OCI-LY3 (cell line): ENCODE results near the gene EHD2.
"Not testable (repeated sequence)": the region's sequence is repeated elsewhere in the genome, so short reads cannot be mapped to it uniquely, and the experiment has no call there.

Experiments used
- H2AFZ ChIP-seq: fragments of 200-600, 300-600 bp; shearing (Covaris generic); 2 replicates; pipeline ENCODE4 v1.6.0; 2014; ENCODE audit warnings: antibody characterized with exemption, low read depth, low read length
- H3K27ac ChIP-seq: fragments of 200-600, 300-600 bp; sonication (generic); 2 replicates; pipeline ENCODE4 v1.5.1; 2014; ENCODE audit warnings: mild to moderate bottlenecking, low read length, moderate library complexity, mixed read lengths
- H3K27me3 ChIP-seq: fragments of 200-600, 300-600 bp; sonication (generic); 2 replicates; pipeline ENCODE4 v1.6.1; 2014; ENCODE audit warnings: low read depth, low read length, mixed read lengths
- H3K36me3 ChIP-seq: fragments of 200-600, 300-600 bp; sonication (generic); replicated peaks from 2 replicates; pipeline ENCODE3; 2014; ENCODE audit warnings: low read depth, low read length, mixed read lengths
- H3K4me1 ChIP-seq: fragments of 300-600, 200-600 bp; sonication (generic); 2 replicates; pipeline ENCODE4 v1.6.1; 2014; ENCODE audit warnings: low read length, mixed read lengths
- H3K4me2 ChIP-seq: fragments of 200-600, 300-600 bp; sonication (generic); 2 replicates; pipeline ENCODE4 v1.6.1; 2014; ENCODE audit warnings: low read length, mixed read lengths
- H3K4me3 ChIP-seq: fragments of 300-600, 200-600 bp; sonication (generic); 2 replicates; pipeline ENCODE4 v1.5.1; 2014; ENCODE audit warnings: antibody characterized with exemption, mild to moderate bottlenecking, low read length, moderate library complexity
- H3K79me2 ChIP-seq: fragments of 300-600, 200-600 bp; shearing (Covaris generic); 2 replicates; pipeline ENCODE4 v1.6.1; 2014; ENCODE audit warnings: mild to moderate bottlenecking, low read length, mixed read lengths
- H3K9ac ChIP-seq: fragments of 300-600, 200-600 bp; shearing (Covaris generic); 2 replicates; pipeline ENCODE4 v1.6.0; 2014; ENCODE audit warnings: mild to moderate bottlenecking, low read length, moderate library complexity
- H3K9me3 ChIP-seq: fragments of 200-600, 300-600 bp; shearing (Covaris generic); 2 replicates; pipeline ENCODE4 v1.6.1; 2014; ENCODE audit warnings: low read length, mixed read lengths; ENCODE audit not compliant: insufficient read depth
- H4K20me1 ChIP-seq: fragments of 200-600, 300-600 bp; sonication (generic); 2 replicates; pipeline ENCODE4 v1.6.1; 2016; ENCODE audit warnings: low read length, mixed read lengths; ENCODE audit not compliant: insufficient read depth
- EZH2phosphoT487 ChIP-seq: fragments of 200-600 bp; shearing (Covaris generic); IDR thresholded peaks from 2 replicates; pipeline ENCODE4 v1.6.1; 2018; ENCODE audit warnings: antibody characterized with exemption, mixed run types, low read depth
- TF ChIP-seq, protein P1 (sequence below): fragments of 200-600, 300-600 bp; sonication (generic); IDR thresholded peaks from 2 replicates; pipeline ENCODE4 v1.5.1; 2014; ENCODE audit warnings: antibody characterized with exemption, low read length, low read depth

The EHD2 gene

DNA sequence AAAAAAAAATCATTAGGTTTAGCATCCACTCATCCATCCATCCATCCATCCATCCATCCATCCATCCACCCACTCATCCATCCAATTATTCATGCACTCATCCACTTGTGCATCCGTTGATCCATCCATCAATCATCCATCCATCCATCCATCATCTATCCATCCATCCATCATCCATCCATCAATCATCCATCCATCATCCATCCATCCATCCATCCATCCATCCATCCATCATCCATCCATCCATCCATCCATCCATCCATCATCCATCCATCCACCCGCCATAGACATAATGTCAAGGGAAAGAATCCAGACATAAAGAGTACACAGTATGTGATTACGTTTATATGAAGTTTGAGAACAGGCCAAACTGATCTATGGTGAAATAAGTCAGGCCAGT is 56.3 kb downstream of the EHD2 start:
- Histone ChIP-seq H3K9me3 (no peaks in the 10 kb centered on the region), H3K27ac (no peak overlapping the region), H3K36me3 (no peaks in the 10 kb centered on the region), H3K79me2 (no peaks in the 10 kb centered on the region), H3K4me3 (no peak overlapping the region), H4K20me1 (no peaks in the 10 kb centered on the region), H2AFZ (no peak overlapping the region), H3K4me1 (peaks cover 33% of the 10 kb centered on the region), H3K4me2 (peak overlapping the region; percentile 39), H3K27me3 (no peaks in the 10 kb centered on the region), H3K9ac (no peak overlapping the region)
- TF ChIP-seq EZH2phosphoT487 = no peak
- TF ChIP-seq, protein P1, sequence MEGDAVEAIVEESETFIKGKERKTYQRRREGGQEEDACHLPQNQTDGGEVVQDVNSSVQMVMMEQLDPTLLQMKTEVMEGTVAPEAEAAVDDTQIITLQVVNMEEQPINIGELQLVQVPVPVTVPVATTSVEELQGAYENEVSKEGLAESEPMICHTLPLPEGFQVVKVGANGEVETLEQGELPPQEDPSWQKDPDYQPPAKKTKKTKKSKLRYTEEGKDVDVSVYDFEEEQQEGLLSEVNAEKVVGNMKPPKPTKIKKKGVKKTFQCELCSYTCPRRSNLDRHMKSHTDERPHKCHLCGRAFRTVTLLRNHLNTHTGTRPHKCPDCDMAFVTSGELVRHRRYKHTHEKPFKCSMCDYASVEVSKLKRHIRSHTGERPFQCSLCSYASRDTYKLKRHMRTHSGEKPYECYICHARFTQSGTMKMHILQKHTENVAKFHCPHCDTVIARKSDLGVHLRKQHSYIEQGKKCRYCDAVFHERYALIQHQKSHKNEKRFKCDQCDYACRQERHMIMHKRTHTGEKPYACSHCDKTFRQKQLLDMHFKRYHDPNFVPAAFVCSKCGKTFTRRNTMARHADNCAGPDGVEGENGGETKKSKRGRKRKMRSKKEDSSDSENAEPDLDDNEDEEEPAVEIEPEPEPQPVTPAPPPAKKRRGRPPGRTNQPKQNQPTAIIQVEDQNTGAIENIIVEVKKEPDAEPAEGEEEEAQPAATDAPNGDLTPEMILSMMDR = no peak

DNA sequence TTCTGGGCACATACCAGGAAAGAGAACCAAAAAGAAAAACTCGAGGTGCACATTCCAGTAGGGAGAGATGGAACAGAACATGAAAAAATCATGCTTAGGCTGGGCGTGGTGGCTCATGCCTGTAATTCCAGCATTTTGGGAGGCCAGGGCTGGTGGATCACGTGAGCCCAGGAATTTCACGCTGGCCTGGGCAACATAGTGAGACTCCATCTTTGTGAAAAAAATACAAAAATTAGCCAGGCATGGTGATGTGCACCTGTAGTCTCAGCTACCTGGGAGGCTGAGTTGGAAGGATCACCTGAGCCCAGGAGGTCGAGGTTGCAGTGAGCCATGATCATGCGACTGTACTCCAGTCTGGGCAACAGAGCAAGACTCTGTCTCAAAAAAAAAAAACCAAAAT is 58.1 kb downstream of the EHD2 start:
- H3K9me3 ChIP-seq, H2AFZ ChIP-seq, H3K79me2 ChIP-seq, H3K4me3 ChIP-seq, H3K27me3 ChIP-seq, H3K27ac ChIP-seq, H3K36me3 ChIP-seq, H3K9ac ChIP-seq, H3K4me2 ChIP-seq, H4K20me1 ChIP-seq: not testable (repeated sequence)
- peaks cover 19% of the 10 kb centered on the region for H3K4me1 ChIP-seq

DNA sequence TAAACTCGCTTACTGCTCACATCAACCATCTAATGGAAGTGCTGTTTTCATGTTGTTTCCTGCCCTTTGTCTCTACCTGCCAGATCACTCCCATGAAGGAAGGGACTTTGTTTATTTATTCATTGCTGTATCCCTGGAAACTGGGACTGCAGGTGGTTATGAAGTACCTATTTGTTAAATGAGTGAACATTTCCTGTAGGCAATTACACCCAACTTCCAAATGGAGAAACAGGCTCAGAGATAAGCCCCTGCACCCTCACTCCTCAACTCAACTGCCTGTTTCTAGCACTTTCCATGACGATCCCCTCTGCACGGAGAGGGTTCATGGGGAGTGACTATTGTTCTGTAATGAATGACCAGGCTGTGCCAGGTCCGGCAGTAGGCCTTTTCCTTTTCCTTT is 63.3 kb downstream of the EHD2 start:
- Histone ChIP-seq H4K20me1 (no peaks in the 10 kb centered on the region), H3K4me1 (peaks cover 9% of the 10 kb centered on the region), H3K27me3 (no peaks in the 10 kb centered on the region), H3K4me2 (no peak overlapping the region), H3K27ac (no peak overlapping the region), H3K4me3 (no peak overlapping the region), H3K36me3 (no peaks in the 10 kb centered on the region), H3K79me2 (peaks cover 16% of the 10 kb centered on the region), H3K9ac (no peak overlapping the region), H3K9me3 (no peaks in the 10 kb centered on the region), H2AFZ (no peak overlapping the region)
- TF ChIP-seq, protein P1 = no peak
- no peak for TF ChIP-seq EZH2phosphoT487

DNA sequence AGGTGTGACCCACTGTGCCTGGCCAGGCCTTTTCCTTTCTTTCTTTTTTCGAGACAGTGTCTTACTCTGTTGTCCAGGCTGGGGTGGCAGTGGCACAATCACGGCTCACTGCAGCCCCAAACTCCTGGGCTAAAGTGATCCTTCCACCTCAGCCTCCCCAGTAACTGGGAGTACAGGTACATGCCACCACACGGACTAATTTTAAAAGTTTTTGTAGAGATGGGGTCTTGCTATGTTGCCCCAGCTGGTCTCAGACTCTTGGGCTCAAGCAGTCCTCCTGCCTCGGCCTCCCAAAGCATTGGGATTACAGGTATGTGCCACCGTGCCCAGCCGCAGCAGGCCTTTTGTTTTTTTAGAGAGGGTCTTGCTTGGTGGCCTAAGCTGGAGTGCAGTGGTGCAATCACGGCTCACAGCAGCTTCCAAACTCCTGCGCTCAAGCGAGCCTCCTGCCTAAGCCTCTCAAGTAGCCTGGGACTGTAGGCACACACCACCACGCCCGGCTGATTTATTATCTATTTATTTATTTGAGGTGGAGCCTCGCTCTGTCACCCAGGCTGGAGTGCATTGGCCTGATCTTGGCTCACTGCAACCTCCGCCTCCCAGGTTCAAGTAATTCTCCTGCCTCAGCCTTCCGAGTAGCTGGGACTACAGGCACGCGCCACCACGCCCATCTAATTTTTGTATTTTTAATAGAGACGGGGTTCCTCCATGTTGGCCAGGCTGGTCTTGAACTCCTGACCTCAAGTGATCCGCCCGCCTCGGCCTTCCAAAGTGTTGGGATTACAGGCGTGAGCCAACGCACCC is 64.2 kb downstream of the EHD2 start:
- not testable (repeated sequence) for H2AFZ ChIP-seq, H3K27me3 ChIP-seq, H4K20me1 ChIP-seq, H3K9me3 ChIP-seq, H3K4me1 ChIP-seq, H3K27ac ChIP-seq, H3K36me3 ChIP-seq
- Histone ChIP-seq H3K4me3 (peak overlapping the region; percentile 86), H3K4me2 (peak overlapping the region; percentile 94), H3K9ac (peak overlapping the region; percentile 88), H3K79me2 (peaks cover 16% of the 10 kb centered on the region)

DNA sequence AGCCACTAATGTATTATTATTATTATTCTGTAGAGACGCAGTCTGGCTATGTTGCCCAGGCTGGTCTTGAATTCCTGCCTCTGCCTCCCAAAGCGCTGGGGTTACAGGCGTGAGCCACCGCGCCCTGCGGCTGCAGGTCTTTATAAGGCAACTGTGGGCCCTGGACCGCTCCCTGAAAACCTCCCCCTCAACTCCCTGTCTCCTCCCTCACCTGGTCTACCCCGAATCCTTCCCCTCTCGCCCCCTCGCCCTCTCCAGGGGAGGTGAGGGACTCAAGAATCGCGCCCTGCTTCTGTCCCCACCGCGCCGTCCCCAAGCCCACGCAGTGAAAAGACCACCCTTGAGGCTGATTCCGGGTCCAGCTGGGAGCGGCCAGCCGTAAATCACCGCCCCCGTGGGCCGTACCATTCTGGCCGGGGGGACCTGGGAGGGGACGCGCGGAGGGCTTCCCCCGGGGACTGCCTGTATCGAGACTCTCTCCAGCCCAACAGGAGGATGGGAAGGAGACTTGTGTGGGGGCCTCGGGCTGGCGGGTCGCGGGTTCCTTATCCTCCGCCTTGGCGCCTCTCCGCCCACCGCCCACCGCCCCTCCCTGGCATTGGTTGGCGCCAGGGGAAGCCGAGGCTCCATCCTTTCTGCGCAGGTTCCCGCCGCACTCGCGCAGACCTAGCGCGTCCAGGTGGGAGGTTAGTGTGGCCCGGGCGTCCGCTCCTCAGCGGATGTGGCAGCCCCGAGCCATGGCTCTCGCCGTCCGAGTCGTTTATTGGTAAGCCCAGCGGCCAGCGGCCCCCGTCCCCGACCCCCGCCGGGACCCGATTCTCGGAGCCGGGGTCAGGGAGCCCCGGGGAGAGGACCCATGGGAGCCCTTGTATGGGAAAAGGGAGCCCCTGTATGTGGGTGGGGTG is 65.1 kb downstream of the EHD2 start, which contains the start of gene SELENOW:
Gene SELENOW, plus strand, starts transcription at position 655 of the 905 bp plus-strand sequence. Its CDS starts 83 bp downstream, at position 738.
- peak within 1 kb of the TSS; percentile 86 for H3K4me3 ChIP-seq
- TF ChIP-seq, protein P1 = no peak
- TF ChIP-seq EZH2phosphoT487 = no peak
- H3K4me2 ChIP-seq = peak within 1 kb of the TSS; percentile 94
- H3K27ac ChIP-seq = peak within 1 kb of the TSS; percentile 60
- peaks cover 9% of the 10 kb centered on the region for H3K4me1 ChIP-seq
- H3K9ac ChIP-seq = peak within 1 kb of the TSS; percentile 88
- H3K79me2 ChIP-seq = peaks cover 16% of the 10 kb centered on the region
- no peaks in the 10 kb centered on the region for H4K20me1 ChIP-seq
- no peaks in the 10 kb centered on the region for H3K36me3 ChIP-seq
- H2AFZ ChIP-seq = peak within 1 kb of the TSS; percentile 96
- H3K27me3 ChIP-seq = no peaks in the 10 kb centered on the region
- H3K9me3 ChIP-seq = no peaks in the 10 kb centered on the region
